ENCODE measurements around the gene PTEN.

The PTEN gene

DNA sequence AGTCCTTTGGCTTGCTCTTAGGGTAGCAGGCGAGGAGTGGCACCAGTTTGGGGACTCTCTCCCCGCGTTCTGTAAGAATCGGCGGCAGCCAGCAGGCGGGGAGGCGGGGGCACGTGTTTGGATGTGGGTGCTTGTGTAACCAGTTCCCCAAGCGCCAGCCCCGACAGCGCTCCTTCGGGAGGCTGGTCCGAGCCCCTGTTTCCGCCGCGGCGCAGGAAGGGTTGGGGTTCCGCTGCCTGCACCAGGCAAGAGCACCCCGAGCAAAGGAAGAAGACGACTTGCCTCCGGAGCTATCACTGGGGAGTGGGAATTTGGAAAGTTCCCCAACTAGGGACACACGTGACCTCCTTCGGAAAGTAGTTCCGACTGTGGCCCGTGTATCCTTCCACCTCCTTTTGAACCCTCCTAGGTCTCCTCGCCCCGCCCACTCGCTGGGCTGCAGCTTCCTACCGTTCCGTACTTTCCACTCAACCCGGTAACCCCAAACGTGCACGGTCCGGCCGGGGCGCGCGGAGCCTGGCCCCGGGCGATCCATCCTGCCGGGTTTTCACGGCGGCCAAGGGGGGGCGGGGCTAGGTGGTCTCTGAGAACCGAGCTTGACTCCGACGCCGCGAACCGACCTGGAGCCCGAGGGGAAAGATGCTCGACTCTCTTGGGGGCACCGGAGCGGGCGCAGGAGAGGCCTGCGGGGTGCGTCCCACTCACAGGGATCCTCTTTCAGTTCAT, 1.3 kb upstream of the PTEN start (continued):
- TF ChIP-seq KLF9 (tag by site-specific recombination; IDR thresholded peaks at IDR 0.05; ENCODE audit: low read depth), result peak; percentile 90
- TF ChIP-seq ZNF248 (tag by site-specific recombination; IDR thresholded peaks at IDR 0.05), result no peak
- TF ChIP-seq ZNF514 (tag by site-specific recombination; IDR thresholded peaks at IDR 0.05), result no peak
- TF ChIP-seq ZNF133 (tag by site-specific recombination; IDR thresholded peaks at IDR 0.05), result no peak
- TF ChIP-seq, protein P1, sequence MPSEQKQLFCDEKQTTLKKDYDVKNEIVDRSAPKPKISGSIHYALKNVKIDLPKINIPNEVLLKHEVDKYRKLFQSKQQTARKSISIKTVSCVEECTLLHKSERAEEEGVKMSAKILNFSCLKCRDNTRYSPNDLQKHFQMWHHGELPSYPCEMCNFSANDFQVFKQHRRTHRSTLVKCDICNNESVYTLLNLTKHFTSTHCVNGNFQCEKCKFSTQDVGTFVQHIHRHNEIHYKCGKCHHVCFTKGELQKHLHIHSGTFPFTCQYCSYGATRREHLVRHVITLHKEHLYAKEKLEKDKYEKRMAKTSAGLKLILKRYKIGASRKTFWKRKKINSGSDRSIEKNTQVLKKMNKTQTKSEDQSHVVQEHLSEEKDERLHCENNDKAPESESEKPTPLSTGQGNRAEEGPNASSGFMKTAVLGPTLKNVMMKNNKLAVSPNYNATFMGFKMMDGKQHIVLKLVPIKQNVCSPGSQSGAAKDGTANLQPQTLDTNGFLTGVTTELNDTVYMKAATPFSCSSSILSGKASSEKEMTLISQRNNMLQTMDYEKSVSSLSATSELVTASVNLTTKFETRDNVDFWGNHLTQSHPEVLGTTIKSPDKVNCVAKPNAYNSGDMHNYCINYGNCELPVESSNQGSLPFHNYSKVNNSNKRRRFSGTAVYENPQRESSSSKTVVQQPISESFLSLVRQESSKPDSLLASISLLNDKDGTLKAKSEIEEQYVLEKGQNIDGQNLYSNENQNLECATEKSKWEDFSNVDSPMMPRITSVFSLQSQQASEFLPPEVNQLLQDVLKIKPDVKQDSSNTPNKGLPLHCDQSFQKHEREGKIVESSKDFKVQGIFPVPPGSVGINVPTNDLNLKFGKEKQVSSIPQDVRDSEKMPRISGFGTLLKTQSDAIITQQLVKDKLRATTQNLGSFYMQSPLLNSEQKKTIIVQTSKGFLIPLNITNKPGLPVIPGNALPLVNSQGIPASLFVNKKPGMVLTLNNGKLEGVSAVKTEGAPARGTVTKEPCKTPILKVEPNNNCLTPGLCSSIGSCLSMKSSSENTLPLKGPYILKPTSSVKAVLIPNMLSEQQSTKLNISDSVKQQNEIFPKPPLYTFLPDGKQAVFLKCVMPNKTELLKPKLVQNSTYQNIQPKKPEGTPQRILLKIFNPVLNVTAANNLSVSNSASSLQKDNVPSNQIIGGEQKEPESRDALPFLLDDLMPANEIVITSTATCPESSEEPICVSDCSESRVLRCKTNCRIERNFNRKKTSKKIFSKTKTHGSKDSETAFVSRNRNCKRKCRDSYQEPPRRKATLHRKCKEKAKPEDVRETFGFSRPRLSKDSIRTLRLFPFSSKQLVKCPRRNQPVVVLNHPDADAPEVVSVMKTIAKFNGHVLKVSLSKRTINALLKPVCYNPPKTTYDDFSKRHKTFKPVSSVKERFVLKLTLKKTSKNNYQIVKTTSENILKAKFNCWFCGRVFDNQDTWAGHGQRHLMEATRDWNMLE (tag by site-specific recombination; conservative IDR thresholded peaks at IDR 0.05; ENCODE audit: low read depth), result no peak
- peak; percentile 78 for TF ChIP-seq ZXDB (tag by site-specific recombination; IDR thresholded peaks at IDR 0.05)
- peak; percentile 29 for TF ChIP-seq SETDB1 (IDR thresholded peaks at IDR 0.05; ENCODE audit: insufficient read length, low read length)
- TF ChIP-seq, protein P2, sequence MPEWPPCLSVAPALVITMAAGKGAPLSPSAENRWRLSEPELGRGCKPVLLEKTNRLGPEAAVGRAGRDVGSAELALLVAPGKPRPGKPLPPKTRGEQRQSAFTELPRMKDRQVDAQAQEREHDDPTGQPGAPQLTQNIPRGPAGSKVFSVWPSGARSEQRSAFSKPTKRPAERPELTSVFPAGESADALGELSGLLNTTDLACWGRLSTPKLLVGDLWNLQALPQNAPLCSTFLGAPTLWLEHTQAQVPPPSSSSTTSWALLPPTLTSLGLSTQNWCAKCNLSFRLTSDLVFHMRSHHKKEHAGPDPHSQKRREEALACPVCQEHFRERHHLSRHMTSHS (tag by site-specific recombination; IDR thresholded peaks at IDR 0.05), result no peak
- TF ChIP-seq YY1 (tag by site-specific recombination; IDR thresholded peaks at IDR 0.05), result 0 out of 2 replicates have a peak, but pooled peaks have one; percentile 10
- no peak for TF ChIP-seq ZNF777 (tag by site-specific recombination; IDR thresholded peaks at IDR 0.05; ENCODE audit: borderline replicate concordance)
- TF ChIP-seq ZNF626 (tag by site-specific recombination; IDR thresholded peaks at IDR 0.05), result no peak
- 0 out of 2 replicates have a peak, but pooled peaks have one; percentile 44 for TF ChIP-seq KLF17 (tag by site-specific recombination; IDR thresholded peaks at IDR 0.05)
- TF ChIP-seq ZNF843 (tag by site-specific recombination; IDR thresholded peaks at IDR 0.05), result peak; percentile 45; the same call in 1 of the 2 replicates
- TF ChIP-seq OSR2 (tag by site-specific recombination; IDR thresholded peaks at IDR 0.05), result peak; percentile 32; the same call in 1 of the 2 replicates
- TF ChIP-seq GLI2 (tag by site-specific recombination; IDR thresholded peaks at IDR 0.05; ENCODE audit: borderline replicate concordance, low read depth), result no peak
- 0 out of 2 replicates have a peak, but pooled peaks have one; percentile 20 for TF ChIP-seq PRDM4 (tag by site-specific recombination; IDR thresholded peaks at IDR 0.05)
- TF ChIP-seq ZNF610 (tag by site-specific recombination; IDR thresholded peaks at IDR 0.05; ENCODE audit: borderline replicate concordance), result 0 out of 2 replicates have a peak, but pooled peaks have one; percentile 32
- TF ChIP-seq ZNF76 (tag by site-specific recombination; IDR thresholded peaks at IDR 0.05; ENCODE audit: borderline replicate concordance, low read depth), result peak; percentile 35; the same call in 1 of the 2 replicates
- no peak for TF ChIP-seq SCRT1 (tag by site-specific recombination; IDR thresholded peaks at IDR 0.05; ENCODE audit: borderline replicate concordance)
- 0 out of 2 replicates have a peak, but pooled peaks have one; percentile 19 for TF ChIP-seq ZSCAN16 (tag by site-specific recombination; IDR thresholded peaks at IDR 0.05)
- TF ChIP-seq, protein P3, sequence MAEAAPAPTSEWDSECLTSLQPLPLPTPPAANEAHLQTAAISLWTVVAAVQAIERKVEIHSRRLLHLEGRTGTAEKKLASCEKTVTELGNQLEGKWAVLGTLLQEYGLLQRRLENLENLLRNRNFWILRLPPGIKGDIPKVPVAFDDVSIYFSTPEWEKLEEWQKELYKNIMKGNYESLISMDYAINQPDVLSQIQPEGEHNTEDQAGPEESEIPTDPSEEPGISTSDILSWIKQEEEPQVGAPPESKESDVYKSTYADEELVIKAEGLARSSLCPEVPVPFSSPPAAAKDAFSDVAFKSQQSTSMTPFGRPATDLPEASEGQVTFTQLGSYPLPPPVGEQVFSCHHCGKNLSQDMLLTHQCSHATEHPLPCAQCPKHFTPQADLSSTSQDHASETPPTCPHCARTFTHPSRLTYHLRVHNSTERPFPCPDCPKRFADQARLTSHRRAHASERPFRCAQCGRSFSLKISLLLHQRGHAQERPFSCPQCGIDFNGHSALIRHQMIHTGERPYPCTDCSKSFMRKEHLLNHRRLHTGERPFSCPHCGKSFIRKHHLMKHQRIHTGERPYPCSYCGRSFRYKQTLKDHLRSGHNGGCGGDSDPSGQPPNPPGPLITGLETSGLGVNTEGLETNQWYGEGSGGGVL (tag by site-specific recombination; IDR thresholded peaks at IDR 0.05), result 0 out of 2 replicates have a peak, but pooled peaks have one; percentile 25
- TF ChIP-seq ZNF112 (tag by site-specific recombination; IDR thresholded peaks at IDR 0.05), result no peak
- TF ChIP-seq ZNF670 (tag by site-specific recombination; IDR thresholded peaks at IDR 0.05; ENCODE audit: low read depth), result no peak
- TF ChIP-seq ZNF280D (tag by site-specific recombination; IDR thresholded peaks at IDR 0.05), result no peak; the same call in 1 of the 2 replicates

All from HEK293 (cell line).